H1 (cell line): ENCODE data around the gene ACVR2A. TPM values are rescaled to one million over a fixed set of nuclear protein-coding genes. Genes with fewer than 3 reads are reported as not detected.

Experiments used
- CBX5 ChIP-seq: fragments of 300-800, 300-1000 bp; sonication (generic); IDR thresholded peaks from 2 replicates; pipeline ENCODE4 v1.7.1; 2016; ENCODE audit warnings: antibody characterized with exemption, low read length, low read depth
- CBX8 ChIP-seq: fragments of 300-800, 300-1000 bp; sonication (generic); IDR thresholded peaks from 2 replicates; pipeline ENCODE4 v1.7.1; 2016; ENCODE audit warnings: low read depth, low read length, borderline replicate concordance
- CEBPB ChIP-seq: IDR thresholded peaks from 2 replicates; pipeline ENCODE4 v1.6.1; 2012; ENCODE audit warnings: low read depth, low read length
- NRF1 ChIP-seq: IDR thresholded peaks from 2 replicates; pipeline ENCODE4 v1.6.1; 2011; ENCODE audit warnings: mild to moderate bottlenecking, low read depth, low read length, improper control_type of control experiment
- PHF8 ChIP-seq: fragments of 200-600 bp; sonication (generic); conservative IDR thresholded peaks from 2 replicates; pipeline ENCODE4 v1.7.1; 2012; ENCODE audit warnings: low read depth, mild to moderate bottlenecking, inconsistent platforms, low read length, moderate library complexity
- POU5F1 ChIP-seq: IDR thresholded peaks from 2 replicates; pipeline ENCODE4 v1.6.1; 2011; ENCODE audit warnings: low read depth, mild to moderate bottlenecking, low read length, moderate library complexity
- RBBP5 ChIP-seq: IDR thresholded peaks from 2 replicates; pipeline ENCODE4 v1.7.1; 2012; ENCODE audit warnings: low read depth, mild to moderate bottlenecking, inconsistent platforms, low read length, moderate library complexity, borderline replicate concordance
- SIN3A ChIP-seq, 2 experiments: IDR thresholded peaks in 1 of 2; conservative IDR thresholded peaks in 1 of 2; 2 replicates each; pipeline ENCODE4 v1.6.1; 2011 to 2012; ENCODE audit warnings: low read length in 2 of 2, improper control_type of control experiment in 1 of 2, low read depth in 1 of 2, mild to moderate bottlenecking in 1 of 2
- polyA plus RNA-seq, 7 experiments: library from polyadenylated mRNA; depleted of rRNA in 3 of 7; stranded (reverse) in 5 of 7; unstranded in 2 of 7; fragments of >200 nt in 5 of 7; fragments of 200-250 nt in 2 of 7; gene quantifications; 1 replicate in 5 of 7; 2 replicates in 1 of 7; 4 replicates in 1 of 7; pipeline versions ENCODE4 v1.2.1 to v1.2.3, GENCODE V29; 2011 to 2013; ENCODE audit warnings: missing spikeins in 2 of 7, mixed read lengths in 2 of 7
- total RNA-seq: library from RNA; stranded (reverse); fragmentation: NEBNext Ultra II Directional; extraction: Animal tissue kit (Norgen Biotek cat#: 25700); gene quantifications from 2 replicates; pipeline ENCODE4 v1.2.1, GENCODE V29; 2021

The ACVR2A gene
- total and polyA plus RNA-seq, 2 of the 8 experiments (the other 6 are each of a cell fraction or from before 2014, with no cell fraction given): 3.4 to 18.1 TPM

DNA sequence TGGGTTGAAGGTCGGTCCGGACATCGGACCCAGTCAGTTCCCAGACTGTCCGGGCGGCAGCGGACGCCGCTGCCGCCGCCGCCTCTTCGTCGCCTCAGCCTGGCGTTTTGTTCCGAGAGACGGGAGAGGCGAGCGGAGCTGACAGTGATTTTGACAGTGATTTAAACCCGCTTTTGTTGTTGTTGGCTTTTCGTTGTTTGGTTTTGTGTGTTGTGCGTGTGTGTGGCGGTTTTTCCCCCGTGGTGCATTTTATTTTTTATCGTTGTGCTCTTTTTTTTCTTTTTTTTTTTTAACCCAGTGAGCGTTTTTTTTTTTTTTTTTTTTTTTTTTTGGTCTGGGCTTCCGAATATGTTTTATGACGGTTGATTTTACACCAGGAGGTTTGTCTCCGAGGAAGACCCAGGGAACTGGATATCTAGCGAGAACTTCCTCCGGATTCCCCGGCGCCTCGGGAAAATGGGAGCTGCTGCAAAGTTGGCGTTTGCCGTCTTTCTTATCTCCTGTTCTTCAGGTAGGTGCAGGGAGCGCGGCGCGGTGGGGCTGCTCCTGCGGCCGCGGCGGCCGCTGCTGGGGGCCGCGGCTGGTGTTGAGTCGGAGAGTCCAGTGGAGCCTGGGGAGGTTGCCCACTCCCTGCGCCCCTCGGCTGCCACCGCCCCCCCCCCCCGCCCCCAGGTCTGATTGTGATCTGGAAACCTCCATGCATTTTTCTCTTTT, at the start of gene ACVR2A (continued):
- TF ChIP-seq SIN3A (conservative IDR thresholded peaks at IDR 0.05 in 1 of 2, IDR thresholded peaks at IDR 0.05 in 1 of 2; ENCODE audit: low read depth in 1 of 2, low read length in 2 of 2) (peak in 1 of 2 experiments; percentile 65; a peak in 3 of 4 replicates), POU5F1 (no peak), NRF1 (no peak), PHF8 (no peak), CEBPB (no peak), CBX8 (no peak), CBX5 (no peak), RBBP5 (peak; percentile 74; the same call in 1 of the 2 replicates)
- TF ChIP-seq, all 59 proteins: peak for 5
